ENCODE measurements around the gene ELOVL6.

DNA sequence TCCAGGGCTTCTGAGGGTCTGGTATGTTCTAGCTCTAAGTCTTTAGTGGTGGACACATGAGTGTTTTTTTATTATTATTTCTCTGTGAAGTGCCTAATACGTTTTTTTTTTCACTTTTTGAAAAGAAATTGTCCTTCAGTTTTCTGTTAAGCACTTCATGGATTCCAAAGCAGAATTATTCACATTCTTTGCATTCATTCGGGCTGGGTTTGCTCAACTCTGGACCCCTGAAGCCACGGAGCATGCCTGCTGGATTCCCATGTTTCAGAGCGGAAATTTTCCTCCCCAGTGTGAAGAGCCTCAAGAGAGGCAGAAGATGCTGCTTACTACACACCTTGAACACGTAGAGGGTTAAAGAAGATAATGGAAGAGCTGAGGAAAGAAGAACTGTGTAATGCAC lies 178.3 kb downstream of the ELOVL6 start:
- TF ChIP-seq POLR2AphosphoS5 (IDR thresholded peaks at IDR 0.05): no peak
- TF ChIP-seq TAF1 (IDR thresholded peaks at IDR 0.05; ENCODE audit: low read depth): no peak
- TF ChIP-seq, protein P1, sequence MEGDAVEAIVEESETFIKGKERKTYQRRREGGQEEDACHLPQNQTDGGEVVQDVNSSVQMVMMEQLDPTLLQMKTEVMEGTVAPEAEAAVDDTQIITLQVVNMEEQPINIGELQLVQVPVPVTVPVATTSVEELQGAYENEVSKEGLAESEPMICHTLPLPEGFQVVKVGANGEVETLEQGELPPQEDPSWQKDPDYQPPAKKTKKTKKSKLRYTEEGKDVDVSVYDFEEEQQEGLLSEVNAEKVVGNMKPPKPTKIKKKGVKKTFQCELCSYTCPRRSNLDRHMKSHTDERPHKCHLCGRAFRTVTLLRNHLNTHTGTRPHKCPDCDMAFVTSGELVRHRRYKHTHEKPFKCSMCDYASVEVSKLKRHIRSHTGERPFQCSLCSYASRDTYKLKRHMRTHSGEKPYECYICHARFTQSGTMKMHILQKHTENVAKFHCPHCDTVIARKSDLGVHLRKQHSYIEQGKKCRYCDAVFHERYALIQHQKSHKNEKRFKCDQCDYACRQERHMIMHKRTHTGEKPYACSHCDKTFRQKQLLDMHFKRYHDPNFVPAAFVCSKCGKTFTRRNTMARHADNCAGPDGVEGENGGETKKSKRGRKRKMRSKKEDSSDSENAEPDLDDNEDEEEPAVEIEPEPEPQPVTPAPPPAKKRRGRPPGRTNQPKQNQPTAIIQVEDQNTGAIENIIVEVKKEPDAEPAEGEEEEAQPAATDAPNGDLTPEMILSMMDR (IDR thresholded peaks at IDR 0.05; ENCODE audit: poor library complexity, severe bottlenecking): no peak
- no peak for TF ChIP-seq SMC3 (conservative IDR thresholded peaks at IDR 0.05; ENCODE audit: poor library complexity)
- TF ChIP-seq RAD21 (conservative IDR thresholded peaks at IDR 0.05): no peak
- TF ChIP-seq EP300 (conservative IDR thresholded peaks at IDR 0.05; ENCODE audit: poor library complexity, severe bottlenecking): no peak
- TF ChIP-seq EZH2 (IDR thresholded peaks at IDR 0.05; ENCODE audit: borderline replicate concordance, insufficient read depth, low read length, poor library complexity, severe bottlenecking): no peak
